Measurements from ENCODE around the gene GABRB3. TPM values are rescaled to one million over a fixed set of nuclear protein-coding genes. Genes with fewer than 3 reads are reported as not detected.

Gene GABRB3
- total and polyA plus RNA-seq, 2 experiments from 2014 or later = 1.8 TPM

GRCh38 chr15:26698555-26698954, 74.3 kb downstream of the GABRB3 start:
- Histone ChIP-seq H3K4me1 (ENCODE audit: insufficient read depth) (no peaks in the 10 kb centered on the region), H3K36me3 (replicated peaks; ENCODE audit: insufficient read depth, low read depth) (no peaks in the 10 kb centered on the region), H4K20me1 (ENCODE audit: insufficient read depth, poor library complexity, severe bottlenecking) (no peaks in the 10 kb centered on the region), H2AFZ (no peak overlapping the region), H3K27ac (no peak overlapping the region), H3K79me2 (no peaks in the 10 kb centered on the region), H3K4me3 (no peak overlapping the region), H3K27me3 (no peaks in the 10 kb centered on the region), H3K9me3 (ENCODE audit: low read depth) (no peaks in the 10 kb centered on the region), H3K9me2 (replicated peaks; ENCODE audit: insufficient read depth) (no peaks in the 10 kb centered on the region), H3K4me2 (no peak overlapping the region)
- TF ChIP-seq CTCF (IDR thresholded peaks at IDR 0.05; ENCODE audit: poor library complexity) (no peak), EZH2phosphoT487 (IDR thresholded peaks at IDR 0.05; ENCODE audit: low read depth, severe bottlenecking, unreplicated experiment) (no peak), EZH2 (IDR thresholded peaks at IDR 0.05; ENCODE audit: borderline replicate concordance) (no peak)
- WGBS (ENCODE audit: low lambda C conversion rate, missing lambda C conversion rate) = 76% methylated on average over 5 of the region's 5 CpGs
- DNase-seq (ENCODE audit: low spot score) = no peak

GRCh38 chr15:26697913-26698312, 75.0 kb downstream of the GABRB3 start:
- Histone ChIP-seq H2AFZ (no peak overlapping the region), H3K4me2 (no peak overlapping the region), H3K79me2 (no peaks in the 10 kb centered on the region), H3K4me3 (no peak overlapping the region), H3K36me3 (replicated peaks; ENCODE audit: insufficient read depth, low read depth) (no peaks in the 10 kb centered on the region), H3K4me1 (ENCODE audit: insufficient read depth) (no peaks in the 10 kb centered on the region), H3K9me3 (ENCODE audit: low read depth) (no peaks in the 10 kb centered on the region), H3K9me2 (replicated peaks; ENCODE audit: insufficient read depth) (no peaks in the 10 kb centered on the region), H3K27ac (no peak overlapping the region), H3K27me3 (no peaks in the 10 kb centered on the region), H4K20me1 (ENCODE audit: insufficient read depth, poor library complexity, severe bottlenecking) (no peaks in the 10 kb centered on the region)
- no peak for DNase-seq (ENCODE audit: low spot score)
- TF ChIP-seq EZH2phosphoT487 (IDR thresholded peaks at IDR 0.05; ENCODE audit: low read depth, severe bottlenecking, unreplicated experiment) (no peak), EZH2 (IDR thresholded peaks at IDR 0.05; ENCODE audit: borderline replicate concordance) (no peak), CTCF (IDR thresholded peaks at IDR 0.05; ENCODE audit: poor library complexity) (no peak)
- 83% methylated on average over 6 of the region's 6 CpGs for WGBS (ENCODE audit: low lambda C conversion rate, missing lambda C conversion rate)

GRCh38 chr15:26691249-26691648, 81.6 kb downstream of the GABRB3 start:
- Histone ChIP-seq H3K36me3 (replicated peaks; ENCODE audit: insufficient read depth, low read depth) (no peaks in the 10 kb centered on the region), H3K9me3 (ENCODE audit: low read depth) (no peaks in the 10 kb centered on the region), H4K20me1 (ENCODE audit: insufficient read depth, poor library complexity, severe bottlenecking) (no peaks in the 10 kb centered on the region), H3K9me2 (replicated peaks; ENCODE audit: insufficient read depth) (no peaks in the 10 kb centered on the region), H3K27ac (no peak overlapping the region), H3K4me1 (ENCODE audit: insufficient read depth) (no peaks in the 10 kb centered on the region), H3K27me3 (no peaks in the 10 kb centered on the region), H3K4me3 (no peak overlapping the region), H3K4me2 (no peak overlapping the region), H2AFZ (no peak overlapping the region), H3K79me2 (no peaks in the 10 kb centered on the region)
- TF ChIP-seq EZH2phosphoT487 (IDR thresholded peaks at IDR 0.05; ENCODE audit: low read depth, severe bottlenecking, unreplicated experiment) (no peak), CTCF (IDR thresholded peaks at IDR 0.05; ENCODE audit: poor library complexity) (no peak), EZH2 (IDR thresholded peaks at IDR 0.05; ENCODE audit: borderline replicate concordance) (no peak)
- WGBS (ENCODE audit: low lambda C conversion rate, missing lambda C conversion rate) = 69% methylated on average over 4 of the region's 4 CpGs
- no peak for DNase-seq (ENCODE audit: low spot score)

GRCh38 chr15:26690778-26691177, 82.1 kb downstream of the GABRB3 start:
- WGBS (ENCODE audit: low lambda C conversion rate, missing lambda C conversion rate) = 68% methylated on average over 2 of the region's 2 CpGs
- TF ChIP-seq CTCF (IDR thresholded peaks at IDR 0.05; ENCODE audit: poor library complexity) (no peak), EZH2phosphoT487 (IDR thresholded peaks at IDR 0.05; ENCODE audit: low read depth, severe bottlenecking, unreplicated experiment) (no peak), EZH2 (IDR thresholded peaks at IDR 0.05; ENCODE audit: borderline replicate concordance) (no peak)
- no peaks in the 10 kb centered on the region for H3K9me3 ChIP-seq (ENCODE audit: low read depth)

More at GRCh38 chr15:26690778-26691177, 82.1 kb downstream of the GABRB3 start:
- DNase-seq (ENCODE audit: low spot score) = no peak
- no peak overlapping the region for H3K4me3 ChIP-seq
- no peak overlapping the region for H2AFZ ChIP-seq
- no peaks in the 10 kb centered on the region for H4K20me1 ChIP-seq (ENCODE audit: insufficient read depth, poor library complexity, severe bottlenecking)
- no peaks in the 10 kb centered on the region for H3K4me1 ChIP-seq (ENCODE audit: insufficient read depth)
- H3K27ac ChIP-seq = no peak overlapping the region
- H3K4me2 ChIP-seq = no peak overlapping the region
- H3K79me2 ChIP-seq = no peaks in the 10 kb centered on the region
- H3K9me2 ChIP-seq (replicated peaks; ENCODE audit: insufficient read depth) = no peaks in the 10 kb centered on the region
- no peaks in the 10 kb centered on the region for H3K36me3 ChIP-seq (replicated peaks; ENCODE audit: insufficient read depth, low read depth)
- H3K27me3 ChIP-seq = no peaks in the 10 kb centered on the region
